ENCODE measurements around the gene KYNU.
"Not testable (repeated sequence)": the region's sequence is repeated elsewhere in the genome, so short reads cannot be mapped to it uniquely, and the experiment has no call there.

Gene KYNU

GRCh38 chr2:142920571-142920970 lies 43.1 kb downstream of the KYNU start:
- no peak for DNase-seq

GRCh38 chr2:142926445-142926844 lies 49.0 kb downstream of the KYNU start:
- no peak for DNase-seq

- no peak for DNase-seq
Observed at GRCh38 chr2:142930835-142931398, 53.5 kb downstream of the KYNU start.

GRCh38 chr2:142933916-142934315 lies 56.5 kb downstream of the KYNU start:
- DNase-seq: no peak

GRCh38 chr2:142935563-142936089 lies 58.2 kb downstream of the KYNU start:
- DNase-seq: no peak

GRCh38 chr2:142936629-142937028 lies 59.2 kb downstream of the KYNU start:
- DNase-seq: no peak

- no peak for DNase-seq
Observed at GRCh38 chr2:142937347-142937746, 59.9 kb downstream of the KYNU start.

GRCh38 chr2:142938240-142938639 lies 60.8 kb downstream of the KYNU start:
- DNase-seq: no peak

GRCh38 chr2:142940606-142941223 lies 63.3 kb downstream of the KYNU start:
- DNase-seq: no peak

GRCh38 chr2:142942690-142943089 lies 65.2 kb downstream of the KYNU start:
- DNase-seq: no peak

- no peak for DNase-seq
Observed at GRCh38 chr2:142944264-142944663, 66.8 kb downstream of the KYNU start.

- no peak for DNase-seq
Observed at GRCh38 chr2:142944721-142945120, 67.3 kb downstream of the KYNU start.

- no peak for DNase-seq
Observed at GRCh38 chr2:142946941-142947340, 69.5 kb downstream of the KYNU start.

- not testable (repeated sequence) for DNase-seq
Observed at GRCh38 chr2:142948723-142949122, 71.3 kb downstream of the KYNU start.

- DNase-seq: not testable (repeated sequence)
Observed at GRCh38 chr2:142950323-142950722, 72.9 kb downstream of the KYNU start.

GRCh38 chr2:142951190-142952007 lies 73.9 kb downstream of the KYNU start:
- DNase-seq: no peak

- no peak for DNase-seq
Observed at GRCh38 chr2:142952018-142952417, 74.6 kb downstream of the KYNU start.

GRCh38 chr2:142952793-142953494 lies 75.5 kb downstream of the KYNU start:
- no peak for DNase-seq

- DNase-seq: no peak
Observed at GRCh38 chr2:142954493-142954892, 77.0 kb downstream of the KYNU start.

- DNase-seq: no peak
Observed at GRCh38 chr2:142957144-142957543, 79.7 kb downstream of the KYNU start.

- DNase-seq: no peak
Observed at GRCh38 chr2:142961202-142961601, 83.7 kb downstream of the KYNU start.

- DNase-seq: no peak
Observed at GRCh38 chr2:142965443-142965842, 88.0 kb downstream of the KYNU start.

GRCh38 chr2:142966284-142966683 lies 88.8 kb downstream of the KYNU start:
- DNase-seq: no peak

Measured in hematopoietic multipotent progenitor cell treated with erythropoietin and hydrocortisone succinate and interleukin-3 and kit ligand, for 4 days (in vitro differentiated cells).